ENCODE results near the gene TEX48.

Gene TEX48

GRCh38 chr9:114681594-114682332 lies at the start of gene TEX48:
Gene TEX48, minus strand, starts transcription at chr9:114682192. Its CDS starts 10,469 bp downstream, at chr9:114671723.
- peak; percentile 92 for DNase-seq

GRCh38 chr9:114731701-114732100 lies 49.7 kb upstream of the TEX48 start:
- DNase-seq: no peak

GRCh38 chr9:114729706-114730105 lies 47.7 kb upstream of the TEX48 start:
- no peak for DNase-seq

- DNase-seq: no peak
Measured at GRCh38 chr9:114725930-114726329, 43.9 kb upstream of the TEX48 start.

GRCh38 chr9:114724744-114725143 lies 42.8 kb upstream of the TEX48 start:
- DNase-seq: no peak

GRCh38 chr9:114723931-114724330 lies 41.9 kb upstream of the TEX48 start:
- no peak for DNase-seq

- no peak for DNase-seq
Measured at GRCh38 chr9:114722937-114723620, 41.1 kb upstream of the TEX48 start.

- DNase-seq: no peak
Measured at GRCh38 chr9:114722081-114722621, 40.2 kb upstream of the TEX48 start.

GRCh38 chr9:114721491-114722079 lies 39.6 kb upstream of the TEX48 start:
- no peak for DNase-seq

GRCh38 chr9:114720086-114720676 lies 38.2 kb upstream of the TEX48 start:
- no peak for DNase-seq

- DNase-seq: no peak
Measured at GRCh38 chr9:114719290-114719689, 37.3 kb upstream of the TEX48 start.

- peak; percentile 93 for DNase-seq
Measured at GRCh38 chr9:114718801-114719221, 36.8 kb upstream of the TEX48 start.

- DNase-seq: no peak
Measured at GRCh38 chr9:114717908-114718486, 36.0 kb upstream of the TEX48 start.

GRCh38 chr9:114709636-114710035 lies 27.6 kb upstream of the TEX48 start:
- no peak for DNase-seq

GRCh38 chr9:114706711-114707110 lies 24.7 kb upstream of the TEX48 start:
- DNase-seq: no peak

GRCh38 chr9:114701988-114702387 lies 20.0 kb upstream of the TEX48 start:
- no peak for DNase-seq

GRCh38 chr9:114697951-114698351 lies 16.0 kb upstream of the TEX48 start:
- peak; percentile 53 for DNase-seq

- peak; percentile 74 for DNase-seq
Measured at GRCh38 chr9:114696814-114697544, 15.0 kb upstream of the TEX48 start.

- no peak for DNase-seq
Measured at GRCh38 chr9:114695948-114696347, 14.0 kb upstream of the TEX48 start.

- peak; percentile 45 for DNase-seq
Measured at GRCh38 chr9:114694719-114695269, 12.8 kb upstream of the TEX48 start.

- no peak for DNase-seq
Measured at GRCh38 chr9:114694146-114694545, 12.2 kb upstream of the TEX48 start.
